HG02571 (cell line): Measurements from ENCODE around the gene MYO18A.
"Not testable (repeated sequence)": the region's sequence is repeated elsewhere in the genome, so short reads cannot be mapped to it uniquely, and the experiment has no call there.

Source experiments
- ATAC-seq: cut with Tn5 transposase; IDR thresholded peaks from one replicate; pipeline ENCODE4 v1.9.1; 2021; ENCODE audit warnings: mild to moderate bottlenecking, moderate library complexity; ENCODE audit not compliant: unreplicated experiment

The MYO18A gene

GRCh38 chr17:29196769-29197515, 16.7 kb upstream of the MYO18A start:
- ATAC-seq = no peak

- no peak for ATAC-seq
Observed at GRCh38 chr17:29195465-29196081, 15.4 kb upstream of the MYO18A start.

GRCh38 chr17:29194669-29195068, 14.5 kb upstream of the MYO18A start:
- no peak for ATAC-seq

- no peak for ATAC-seq
Observed at GRCh38 chr17:29193146-29193545, 12.9 kb upstream of the MYO18A start.

GRCh38 chr17:29190592-29191207, 10.5 kb upstream of the MYO18A start:
- no peak for ATAC-seq

- no peak for ATAC-seq
Observed at GRCh38 chr17:29190039-29190438, 9.8 kb upstream of the MYO18A start.

- no peak for ATAC-seq
Observed at GRCh38 chr17:29189355-29189754, 9.2 kb upstream of the MYO18A start.

GRCh38 chr17:29181226-29181625, 1.0 kb upstream of the MYO18A start:
- ATAC-seq = no peak

GRCh38 chr17:29180788-29181160, 576 bp upstream of the MYO18A start:
- no peak for ATAC-seq

- ATAC-seq = no peak
Observed at GRCh38 chr17:29179232-29180033, 765 bp downstream of the MYO18A start.

- ATAC-seq = no peak
Observed at GRCh38 chr17:29178750-29179231, 1.4 kb downstream of the MYO18A start.

GRCh38 chr17:29177871-29178749, 2.1 kb downstream of the MYO18A start:
- no peak for ATAC-seq

- ATAC-seq = no peak
Observed at GRCh38 chr17:29177541-29177870, 2.7 kb downstream of the MYO18A start.

- no peak for ATAC-seq
Observed at GRCh38 chr17:29176558-29177351, 3.4 kb downstream of the MYO18A start.

- no peak for ATAC-seq
Observed at GRCh38 chr17:29175349-29175748, 4.8 kb downstream of the MYO18A start.

- ATAC-seq = no peak
Observed at GRCh38 chr17:29172589-29172988, 7.6 kb downstream of the MYO18A start.

- ATAC-seq = no peak
Observed at GRCh38 chr17:29170682-29171081, 9.5 kb downstream of the MYO18A start.

- ATAC-seq = no peak
Observed at GRCh38 chr17:29169806-29170591, 10.2 kb downstream of the MYO18A start.

GRCh38 chr17:29168759-29169126, 11.5 kb downstream of the MYO18A start:
- not testable (repeated sequence) for ATAC-seq
